Endodermal cell (in vitro differentiated cells): ENCODE data around the gene PPA1. TPM values are rescaled to one million over a fixed set of nuclear protein-coding genes. Genes with fewer than 3 reads are reported as not detected.

ENCODE experiments used
- DNase-seq: peaks from one replicate; pipeline ENCODE4 v3.0.0-alpha.2; 2017
- H3K27ac ChIP-seq: 2 replicates; pipeline ENCODE4 v1.5.1; 2013; ENCODE audit warnings: mild to moderate bottlenecking, low read depth, low read length, moderate library complexity
- H3K27me3 ChIP-seq: 2 replicates; pipeline ENCODE4 v1.6.1; 2013; ENCODE audit warnings: mild to moderate bottlenecking, low read length, moderate library complexity; ENCODE audit not compliant: insufficient read depth, control insufficient read depth, poor library complexity, severe bottlenecking
- H3K36me3 ChIP-seq: 2 replicates; pipeline ENCODE4 v1.7.0; 2013; ENCODE audit warnings: mild to moderate bottlenecking, low read length, moderate library complexity; ENCODE audit not compliant: control insufficient read depth, insufficient read depth
- H3K4me1 ChIP-seq: one replicate; pipeline ENCODE4 v1.7.0; 2013; ENCODE audit warnings: low read length; ENCODE audit not compliant: control insufficient read depth, insufficient read depth
- H3K4me3 ChIP-seq: 2 replicates; pipeline ENCODE4 v1.5.1; 2013; ENCODE audit warnings: mild to moderate bottlenecking, low read length, moderate library complexity
- H3K9ac ChIP-seq: 2 replicates; pipeline ENCODE4 v1.6.1; 2013; ENCODE audit warnings: mild to moderate bottlenecking, low read length, moderate library complexity; ENCODE audit not compliant: poor library complexity, severe bottlenecking; ENCODE audit errors: extremely low read depth
- H3K9me3 ChIP-seq: 2 replicates; pipeline ENCODE4 v1.6.1; 2013; ENCODE audit warnings: mild to moderate bottlenecking, low read length, moderate library complexity; ENCODE audit not compliant: control insufficient read depth
- H3K27ac Mint-ChIP-seq: 2 replicates; pipeline ENCODE4 v1.8.0; 2020; ENCODE audit warnings: mixed read lengths
- H3K27me3 Mint-ChIP-seq: 2 replicates; pipeline ENCODE4 v1.8.0; 2021; ENCODE audit warnings: mild to moderate bottlenecking, mixed read lengths; ENCODE audit not compliant: insufficient read depth
- H3K36me3 Mint-ChIP-seq: 2 replicates; pipeline ENCODE4 v1.8.0; 2020; ENCODE audit warnings: low read depth, mixed read lengths
- H3K4me1 Mint-ChIP-seq: 2 replicates; pipeline ENCODE4 v1.8.0; 2020; ENCODE audit warnings: mixed read lengths
- H3K4me3 Mint-ChIP-seq: 2 replicates; pipeline ENCODE4 v1.8.0; 2020; ENCODE audit warnings: mild to moderate bottlenecking, moderate library complexity, mixed read lengths
- H3K9me3 Mint-ChIP-seq: 2 replicates; pipeline ENCODE4 v1.8.0; 2020; ENCODE audit warnings: mild to moderate bottlenecking, mixed read lengths
- CTCF ChIP-seq: fragments of 200-600 bp; sonication (generic); conservative IDR thresholded peaks from 2 replicates; pipeline ENCODE4 v1.5.0; 2021; ENCODE audit warnings: antibody characterized with exemption, mild to moderate bottlenecking
- WGBS, 2 experiments: methylation state at CpG; one replicate each; pipeline versions ENCODE4 v1.1.5 to v1.1.7; 2013; ENCODE audit warnings: missing lambda C conversion rate in 2 of 2, mixed read lengths in 1 of 2; ENCODE audit not compliant: insufficient coverage in 1 of 2, insufficient read length in 1 of 2; 5-methylcytosine and 5-hydroxymethylcytosine counted together
- total RNA-seq, 2 donors: library from RNA; stranded (reverse); fragmentation: NEBNext Ultra II Directional in 1 of 2; extraction: Animal tissue kit (Norgen Biotek cat#: 25700) in 1 of 2; gene quantifications; 2 replicates in 1 of 2; 3 replicates in 1 of 2; pipeline ENCODE4 v1.2.1, GENCODE V29; 2021

PPA1 gene
- total RNA-seq, 2 donors from 2014 or later: 63.3 to 72.1 TPM

DNA sequence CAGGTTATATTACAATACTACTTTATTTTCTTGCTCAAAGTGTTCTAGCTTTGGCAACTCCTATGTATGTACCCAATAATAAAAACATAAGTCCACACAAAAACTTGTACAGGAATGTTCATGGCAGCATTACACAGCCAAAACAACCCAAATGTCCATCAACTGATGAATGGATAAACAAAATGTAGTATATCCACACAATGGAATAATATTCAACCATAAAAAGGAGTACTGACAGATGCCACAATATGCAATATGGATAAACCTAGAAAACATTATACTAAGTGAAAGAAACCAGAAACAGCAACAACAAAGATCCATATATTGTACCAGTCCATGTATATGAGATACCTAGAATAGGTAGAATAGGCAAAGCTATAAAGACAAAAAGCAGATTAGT, 21.0 kb downstream of the PPA1 start:
- Histone ChIP-seq H3K9me3 (no peaks in the 10 kb centered on the region), H3K27me3 (no peaks in the 10 kb centered on the region), H3K9ac (no peak overlapping the region), H3K36me3 (peaks cover 82% of the 10 kb centered on the region), H3K4me1 (no peaks in the 10 kb centered on the region), H3K4me3 (no peak overlapping the region), H3K27ac (no peak overlapping the region)
- Mint-ChIP-seq H3K4me3 (no peak overlapping the region), H3K27ac (no peak overlapping the region), H3K36me3 (peaks cover 54% of the 10 kb centered on the region), H3K9me3 (no peaks in the 10 kb centered on the region), H3K4me1 (no peaks in the 10 kb centered on the region), H3K27me3 (no peaks in the 10 kb centered on the region)
- no peak for TF ChIP-seq CTCF
- DNase-seq: no peak

GRCh38 chr10:70206762-70207161, 26.5 kb downstream of the PPA1 start:
- 100% methylated on average over 3 of the region's 5 CpGs; no CpG with 5 or more reads in 1 of the 2 experiments for WGBS, 2 experiments

GRCh38 chr10:70201105-70201504, 32.1 kb downstream of the PPA1 start:
- Histone ChIP-seq H3K4me3 (no peak overlapping the region), H3K9ac (no peak overlapping the region), H3K27me3 (no peaks in the 10 kb centered on the region), H3K9me3 (no peaks in the 10 kb centered on the region), H3K4me1 (no peaks in the 10 kb centered on the region), H3K36me3 (peaks cover 73% of the 10 kb centered on the region), H3K27ac (no peak overlapping the region)
- Mint-ChIP-seq H3K27me3 (no peaks in the 10 kb centered on the region), H3K9me3 (no peaks in the 10 kb centered on the region), H3K27ac (no peak overlapping the region), H3K4me1 (no peaks in the 10 kb centered on the region), H3K36me3 (peaks cover 47% of the 10 kb centered on the region), H3K4me3 (no peak overlapping the region)
- WGBS, 2 experiments: 94% methylated on average over 1 of the region's 1 CpG; no CpG with 5 or more reads in 1 of the 2 experiments
- DNase-seq: no peak
- no peak for TF ChIP-seq CTCF

More at GRCh38 chr10:70206762-70207161, 26.5 kb downstream of the PPA1 start:
- DNase-seq: no peak
- TF ChIP-seq CTCF: no peak
- H3K4me1 ChIP-seq: no peaks in the 10 kb centered on the region
- no peaks in the 10 kb centered on the region for H3K4me1 Mint-ChIP-seq
- peaks cover 88% of the 10 kb centered on the region for H3K36me3 ChIP-seq
- H3K27me3 ChIP-seq: no peaks in the 10 kb centered on the region
- H3K9ac ChIP-seq: no peak overlapping the region
- H3K4me3 ChIP-seq: no peak overlapping the region
- H3K4me3 Mint-ChIP-seq: no peak overlapping the region
- no peak overlapping the region for H3K27ac Mint-ChIP-seq
- H3K9me3 ChIP-seq: no peaks in the 10 kb centered on the region
- no peak overlapping the region for H3K27ac ChIP-seq
- peaks cover 56% of the 10 kb centered on the region for H3K36me3 Mint-ChIP-seq
- no peaks in the 10 kb centered on the region for H3K9me3 Mint-ChIP-seq
- H3K27me3 Mint-ChIP-seq: no peaks in the 10 kb centered on the region
